Measurements from ENCODE around the gene GSDME.

The GSDME gene

DNA sequence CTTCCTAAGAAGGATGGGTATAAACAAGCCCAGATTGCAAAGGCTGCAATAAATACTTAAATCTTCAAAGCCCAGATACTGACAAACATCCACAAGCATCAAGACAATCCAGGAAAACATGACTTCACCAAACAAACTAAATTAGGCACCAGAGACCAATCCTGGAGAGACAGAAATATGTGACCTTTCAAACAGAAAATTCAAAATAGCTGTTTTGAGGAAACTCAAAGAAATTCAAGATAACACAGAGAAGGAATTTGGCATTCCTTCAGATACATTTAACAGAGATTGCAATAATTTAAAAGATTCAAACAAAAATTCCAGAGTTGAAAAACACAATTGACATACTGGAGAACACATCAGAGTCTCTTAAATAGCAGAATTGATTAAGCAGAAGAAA, 23.0 kb downstream of the GSDME start:
- TF ChIP-seq, protein P1, sequence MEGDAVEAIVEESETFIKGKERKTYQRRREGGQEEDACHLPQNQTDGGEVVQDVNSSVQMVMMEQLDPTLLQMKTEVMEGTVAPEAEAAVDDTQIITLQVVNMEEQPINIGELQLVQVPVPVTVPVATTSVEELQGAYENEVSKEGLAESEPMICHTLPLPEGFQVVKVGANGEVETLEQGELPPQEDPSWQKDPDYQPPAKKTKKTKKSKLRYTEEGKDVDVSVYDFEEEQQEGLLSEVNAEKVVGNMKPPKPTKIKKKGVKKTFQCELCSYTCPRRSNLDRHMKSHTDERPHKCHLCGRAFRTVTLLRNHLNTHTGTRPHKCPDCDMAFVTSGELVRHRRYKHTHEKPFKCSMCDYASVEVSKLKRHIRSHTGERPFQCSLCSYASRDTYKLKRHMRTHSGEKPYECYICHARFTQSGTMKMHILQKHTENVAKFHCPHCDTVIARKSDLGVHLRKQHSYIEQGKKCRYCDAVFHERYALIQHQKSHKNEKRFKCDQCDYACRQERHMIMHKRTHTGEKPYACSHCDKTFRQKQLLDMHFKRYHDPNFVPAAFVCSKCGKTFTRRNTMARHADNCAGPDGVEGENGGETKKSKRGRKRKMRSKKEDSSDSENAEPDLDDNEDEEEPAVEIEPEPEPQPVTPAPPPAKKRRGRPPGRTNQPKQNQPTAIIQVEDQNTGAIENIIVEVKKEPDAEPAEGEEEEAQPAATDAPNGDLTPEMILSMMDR (conservative IDR thresholded peaks at IDR 0.05; ENCODE audit: low read length), result no peak
- DNase-seq (ENCODE audit: low read depth), result peak; percentile 35
- H3K4me3 ChIP-seq (ENCODE audit: low read length), result no peak overlapping the region

DNA sequence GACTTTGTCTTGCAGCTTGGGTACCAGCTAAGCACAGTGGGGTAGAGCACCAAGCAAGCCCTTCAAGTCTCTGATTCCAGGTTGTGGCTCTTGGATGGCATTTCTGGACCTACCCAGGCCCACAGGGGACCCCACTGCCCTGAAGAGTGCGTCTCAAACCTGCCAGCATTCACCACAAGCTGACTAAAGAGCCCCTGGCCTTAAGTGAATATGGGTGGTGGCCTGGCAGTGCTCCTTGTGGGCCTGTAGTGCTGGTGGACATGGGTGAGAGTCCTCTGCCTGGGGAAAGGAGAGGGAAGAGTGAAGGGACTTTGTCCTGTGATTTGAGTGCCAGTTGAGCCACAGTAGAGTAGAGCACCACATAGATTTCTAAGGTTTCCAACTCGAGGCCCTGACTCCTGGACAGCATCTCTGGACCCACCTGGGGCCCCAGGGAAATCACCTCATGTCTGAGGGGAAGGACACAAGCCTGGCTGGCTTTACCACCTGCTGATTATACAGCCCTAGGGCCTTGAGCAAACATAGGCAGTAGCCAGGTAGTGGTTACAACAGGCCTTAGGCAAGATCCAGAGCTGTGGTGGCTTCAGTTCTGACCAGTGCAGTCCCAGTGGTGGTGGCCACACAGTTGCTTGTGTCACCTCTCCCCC, 23.7 kb downstream of the GSDME start:
- TF ChIP-seq, protein P1 (conservative IDR thresholded peaks at IDR 0.05; ENCODE audit: low read length), result no peak
- DNase-seq (ENCODE audit: low read depth), result no peak

DNA sequence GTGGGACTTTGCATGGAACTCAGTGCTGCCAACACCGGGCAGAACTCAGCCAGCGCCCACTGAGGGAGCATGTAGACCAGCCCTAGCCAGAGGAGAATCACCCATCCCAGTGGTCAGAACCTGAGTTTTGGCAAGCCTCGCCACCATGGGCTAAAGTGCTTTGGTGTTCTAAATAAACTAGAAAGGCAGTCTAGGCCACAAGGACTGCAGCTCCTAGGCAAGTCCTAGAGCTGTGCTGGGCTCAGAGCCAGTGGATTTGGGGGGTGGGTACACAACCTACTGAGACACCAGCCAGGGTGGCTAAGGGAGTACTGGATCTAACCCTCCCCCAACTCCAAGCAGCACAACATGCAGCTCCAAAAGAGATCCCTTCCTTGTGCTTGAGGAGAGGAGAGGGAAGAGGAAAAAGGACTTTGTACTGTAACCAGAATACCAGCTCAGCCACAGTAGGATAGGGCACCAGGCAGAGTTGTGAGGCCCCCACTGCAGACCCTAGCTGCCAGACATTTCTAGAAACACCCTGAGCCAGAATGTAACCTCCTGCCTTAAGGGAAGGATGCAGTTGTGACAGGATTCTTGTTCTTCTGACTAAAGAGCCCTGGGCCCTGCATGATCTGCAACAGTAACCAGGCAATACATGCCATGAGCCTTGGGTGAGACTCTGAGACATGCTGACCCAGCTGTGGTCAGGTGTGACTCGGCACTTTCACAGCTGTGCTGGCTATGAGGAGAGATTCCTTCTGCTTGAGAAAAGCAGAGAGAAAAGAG, 24.4 kb downstream of the GSDME start:
- peak; percentile 85 for DNase-seq (ENCODE audit: low read depth)
- no peak overlapping the region for H3K4me3 ChIP-seq (ENCODE audit: low read length)
- TF ChIP-seq, protein P1 (conservative IDR thresholded peaks at IDR 0.05; ENCODE audit: low read length), result no peak

More for the DNA sequence above, 23.7 kb downstream of the GSDME start:
- no peak overlapping the region for H3K4me3 ChIP-seq (ENCODE audit: low read length)

DNA sequence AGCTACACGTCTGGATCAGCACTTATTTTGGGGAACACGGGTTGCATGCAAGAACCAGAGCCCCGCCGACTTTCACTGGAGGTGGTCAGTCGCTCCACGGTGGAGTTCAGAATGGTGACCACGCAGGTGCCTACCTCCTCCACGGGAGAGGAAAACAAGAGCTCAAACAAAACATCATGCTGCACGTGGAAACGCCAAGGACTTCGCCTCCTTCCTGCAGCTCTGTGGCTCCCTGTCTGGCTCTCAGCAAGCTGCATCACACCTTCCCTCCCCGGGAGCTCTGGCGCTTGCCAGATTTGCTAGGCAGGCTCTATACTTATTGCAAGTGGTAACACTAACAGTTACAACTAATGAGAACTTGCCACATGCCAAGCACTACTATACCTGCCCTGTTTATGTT, 26.0 kb downstream of the GSDME start:
- H3K4me3 ChIP-seq (ENCODE audit: low read length), result no peak overlapping the region
- TF ChIP-seq, protein P1 (conservative IDR thresholded peaks at IDR 0.05; ENCODE audit: low read length), result no peak
- no peak for DNase-seq (ENCODE audit: low read depth)

DNA sequence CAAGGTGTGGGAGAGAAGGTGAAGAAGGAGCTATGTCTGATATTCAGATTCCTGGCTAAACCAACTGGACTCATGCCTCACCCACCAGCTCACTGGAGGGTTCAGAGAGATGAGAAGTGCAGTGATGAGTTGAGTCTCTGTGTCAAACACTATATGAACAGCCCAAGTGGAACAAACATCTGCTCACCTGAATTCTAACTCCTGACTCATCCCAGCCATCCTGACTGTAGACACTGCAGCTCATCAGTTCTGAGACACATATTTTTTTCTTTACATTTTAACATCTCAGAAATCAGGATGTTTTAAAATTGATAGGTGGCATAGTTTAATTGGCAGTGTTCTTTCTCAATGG, 27.3 kb downstream of the GSDME start:
- no peak for DNase-seq (ENCODE audit: low read depth)
- no peak overlapping the region for H3K4me3 ChIP-seq (ENCODE audit: low read length)
- TF ChIP-seq, protein P1 (conservative IDR thresholded peaks at IDR 0.05; ENCODE audit: low read length), result no peak

DNA sequence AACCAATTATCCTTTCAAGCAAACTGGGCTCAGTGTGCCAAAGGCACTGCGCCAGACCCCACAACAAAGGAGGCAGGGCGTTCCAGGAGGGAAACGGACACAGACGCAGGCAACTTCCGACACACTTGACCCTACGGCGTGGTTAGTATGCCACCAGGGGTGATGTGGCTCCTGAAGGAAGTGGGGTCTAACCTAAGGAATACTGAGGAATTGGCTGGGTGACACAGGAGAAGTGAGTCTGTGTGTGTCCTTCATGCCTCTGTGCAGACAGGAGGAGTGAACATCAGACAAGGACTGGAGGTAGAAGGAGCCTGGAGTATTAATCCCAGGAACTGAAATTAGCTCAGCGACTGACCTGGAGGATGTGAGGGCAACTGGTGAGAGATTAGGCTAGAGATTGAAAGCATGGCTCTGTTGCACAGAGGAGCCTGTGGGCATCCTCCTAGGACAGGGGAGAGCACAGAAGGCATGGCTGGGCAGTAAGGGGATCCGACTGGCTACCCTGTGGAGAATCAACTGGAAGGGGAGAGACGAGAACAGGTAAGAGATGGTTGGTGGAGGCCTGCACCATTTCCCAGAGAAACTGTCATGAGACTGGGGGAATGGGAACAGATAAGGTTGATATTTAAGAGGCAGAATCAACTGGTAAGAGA, 27.8 kb downstream of the GSDME start:
- DNase-seq (ENCODE audit: low read depth), result no peak
- TF ChIP-seq, protein P1 (conservative IDR thresholded peaks at IDR 0.05; ENCODE audit: low read length), result no peak
- H3K4me3 ChIP-seq (ENCODE audit: low read length), result no peak overlapping the region

All from AG10803 (cell line).